H1 (cell line): ENCODE measurements around the gene B3GAT2. TPM values are rescaled to one million over a fixed set of nuclear protein-coding genes. Genes with fewer than 3 reads are reported as not detected.

Experiments
- POU5F1 ChIP-seq: IDR thresholded peaks from 2 replicates; pipeline ENCODE4 v1.6.1; 2011; ENCODE audit warnings: low read depth, mild to moderate bottlenecking, low read length, moderate library complexity
- SIX5 ChIP-seq: IDR thresholded peaks from 2 replicates; pipeline ENCODE4 v1.6.1; 2011; ENCODE audit warnings: mild to moderate bottlenecking, low read depth, low read length
- polyA plus RNA-seq, 7 experiments: library from polyadenylated mRNA; depleted of rRNA in 3 of 7; stranded (reverse) in 5 of 7; unstranded in 2 of 7; fragments of >200 nt in 5 of 7; fragments of 200-250 nt in 2 of 7; gene quantifications; 1 replicate in 5 of 7; 2 replicates in 1 of 7; 4 replicates in 1 of 7; pipeline versions ENCODE4 v1.2.1 to v1.2.3, GENCODE V29; 2011 to 2013; ENCODE audit warnings: missing spikeins in 2 of 7, mixed read lengths in 2 of 7
- total RNA-seq: library from RNA; stranded (reverse); fragmentation: NEBNext Ultra II Directional; extraction: Animal tissue kit (Norgen Biotek cat#: 25700); gene quantifications from 2 replicates; pipeline ENCODE4 v1.2.1, GENCODE V29; 2021
- TF ChIP-seq, protein P1 (sequence below), 3 experiments: IDR thresholded peaks; 1 replicate in 2 of 3; 2 replicates in 1 of 3; pipeline versions ENCODE4 v1.5.1 to v1.6.1; 2011; ENCODE audit warnings: low read length in 3 of 3, mild to moderate bottlenecking in 3 of 3, inconsistent platforms in 2 of 3, low read depth in 1 of 3, moderate library complexity in 1 of 3; ENCODE audit not compliant: insufficient read depth in 1 of 3; ENCODE audit errors: control extremely low read depth in 1 of 3

The B3GAT2 gene
- total and polyA plus RNA-seq, 2 of the 8 experiments (the other 6 are each of a cell fraction or from before 2014, with no cell fraction given) = 0.83 to 1.9 TPM

DNA sequence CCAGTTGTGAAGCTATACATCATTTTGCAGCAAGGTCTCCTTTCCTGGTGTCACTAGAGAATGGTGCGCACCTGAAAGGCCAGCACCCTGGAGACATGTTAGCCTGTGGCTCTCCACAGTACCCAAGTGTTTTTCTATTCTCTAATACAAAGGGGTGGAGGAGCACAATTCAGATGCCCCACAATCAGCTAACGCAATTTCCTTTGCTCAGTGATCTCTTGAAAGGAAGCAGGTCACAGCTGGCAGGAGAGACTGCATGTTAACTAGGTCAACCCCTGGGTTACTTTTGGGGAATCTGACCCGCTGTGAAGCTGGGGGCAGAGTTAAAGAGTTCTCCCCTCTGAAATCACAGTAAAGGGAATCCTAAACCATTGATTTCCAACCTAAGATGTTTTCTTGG lies 92.5 kb downstream of the B3GAT2 start (continued):
- TF ChIP-seq, protein P1, sequence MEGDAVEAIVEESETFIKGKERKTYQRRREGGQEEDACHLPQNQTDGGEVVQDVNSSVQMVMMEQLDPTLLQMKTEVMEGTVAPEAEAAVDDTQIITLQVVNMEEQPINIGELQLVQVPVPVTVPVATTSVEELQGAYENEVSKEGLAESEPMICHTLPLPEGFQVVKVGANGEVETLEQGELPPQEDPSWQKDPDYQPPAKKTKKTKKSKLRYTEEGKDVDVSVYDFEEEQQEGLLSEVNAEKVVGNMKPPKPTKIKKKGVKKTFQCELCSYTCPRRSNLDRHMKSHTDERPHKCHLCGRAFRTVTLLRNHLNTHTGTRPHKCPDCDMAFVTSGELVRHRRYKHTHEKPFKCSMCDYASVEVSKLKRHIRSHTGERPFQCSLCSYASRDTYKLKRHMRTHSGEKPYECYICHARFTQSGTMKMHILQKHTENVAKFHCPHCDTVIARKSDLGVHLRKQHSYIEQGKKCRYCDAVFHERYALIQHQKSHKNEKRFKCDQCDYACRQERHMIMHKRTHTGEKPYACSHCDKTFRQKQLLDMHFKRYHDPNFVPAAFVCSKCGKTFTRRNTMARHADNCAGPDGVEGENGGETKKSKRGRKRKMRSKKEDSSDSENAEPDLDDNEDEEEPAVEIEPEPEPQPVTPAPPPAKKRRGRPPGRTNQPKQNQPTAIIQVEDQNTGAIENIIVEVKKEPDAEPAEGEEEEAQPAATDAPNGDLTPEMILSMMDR (IDR thresholded peaks at IDR 0.05; ENCODE audit: control extremely low read depth in 1 of 3, insufficient read depth in 1 of 3, low read depth in 1 of 3, low read length in 3 of 3) = no peak
- no peak for TF ChIP-seq SIX5
- no peak for TF ChIP-seq POU5F1
